Gastrocnemius medialis (tissue), 4 donors: ENCODE data around the gene SEMG1. TPM values are rescaled to one million over a fixed set of nuclear protein-coding genes. Genes with fewer than 3 reads are reported as not detected.

Experiments used
- ATAC-seq, 2 donors: fragments of 150-250 bp; one replicate each; pipeline ENCODE4 v1.9.1; 2016
- DNase-seq, 2 donors: peaks; one replicate each; pipeline ENCODE4 v3.0.0-alpha.2; 2019
- H3K27ac ChIP-seq, 4 donors: fragments of 200-600 bp; sonication (generic); 1 replicate in 1 of 4; 2 replicates in 3 of 4; pipeline ENCODE4 v1.5.1; 2016 to 2018; ENCODE audit warnings: mild to moderate bottlenecking in 2 of 4, moderate library complexity in 1 of 4
- H3K27me3 ChIP-seq, 3 donors: fragments of 200-600 bp; sonication (generic) in 2 of 3; 1 replicate in 1 of 3; 2 replicates in 2 of 3; pipeline versions ENCODE4 v1.5.1 to v1.6.0; 2016 to 2019; ENCODE audit warnings: mild to moderate bottlenecking in 1 of 3, moderate library complexity in 1 of 3
- H3K36me3 ChIP-seq, 2 donors: fragments of 200-600 bp; sonication (generic) in 1 of 2; one replicate each; pipeline ENCODE4 v1.5.1; 2017 to 2018
- H3K4me1 ChIP-seq, 2 donors: fragments of 200-600 bp; sonication (generic) in 1 of 2; one replicate each; pipeline ENCODE4 v1.5.1; 2016 to 2017; ENCODE audit warnings: mild to moderate bottlenecking in 2 of 2
- H3K4me3 ChIP-seq, 4 donors: fragments of 200-600 bp; sonication (generic) in 3 of 4; 1 replicate in 1 of 4; 2 replicates in 3 of 4; pipeline ENCODE4 v1.5.1; 2016 to 2019; ENCODE audit warnings: mild to moderate bottlenecking in 2 of 4
- H3K9me3 ChIP-seq, 3 donors: fragments of 200-600 bp; sonication (generic) in 2 of 3; 1 replicate in 1 of 3; 2 replicates in 2 of 3; pipeline ENCODE4 v1.5.1; 2016 to 2019
- CTCF ChIP-seq, 5 experiments: fragments of 450-650 bp in 3 of 5; fragments of 200-600 bp in 2 of 5; sonication (generic) in 2 of 5; IDR thresholded peaks in 4 of 5; conservative IDR thresholded peaks in 1 of 5; 1 replicate in 4 of 5; 2 replicates in 1 of 5; pipeline ENCODE4 v1.5.1; 2016 to 2019; ENCODE audit warnings: antibody characterized with exemption in 5 of 5, mild to moderate bottlenecking in 3 of 5, moderate library complexity in 3 of 5
- POLR2A ChIP-seq, 2 donors: fragments of 450-650 bp; IDR thresholded peaks; one replicate each; pipeline ENCODE4 v1.6.1; 2017; ENCODE audit warnings: antibody characterized with exemption in 2 of 2, mild to moderate bottlenecking in 2 of 2, moderate library complexity in 2 of 2
- in situ Hi-C, 4 donors: fragments of 200-750 bp; cut with MboI; loops; one replicate each; pipeline versions ENCODE4 v1.15.0 to v1.8.0; 2017; ENCODE audit warnings: low sequenced_read_pairs in 4 of 4
- intact Hi-C: fragments of 100-400 bp; cut with DNase I; formaldehyde crosslinking; loops from one replicate; pipeline ENCODE4 v1.15.1; 2023; ENCODE audit warnings: low total_unique reads
- total RNA-seq, 4 donors: library from RNA; depleted of rRNA; stranded (reverse); fragments of >200 nt; gene quantifications; one replicate each; pipeline versions ENCODE4 v1.1.0 to v1.2.3, GENCODE V29; 2016

Gene SEMG1
- total RNA-seq, 4 donors from 2014 or later = not detected

- H3K4me1 ChIP-seq = no peaks in the 10 kb centered on the region
- DNase-seq (no peak), ATAC-seq (no peak)
- H3K27ac ChIP-seq = no peak overlapping the region
- TF ChIP-seq CTCF (IDR thresholded peaks at IDR 0.05 in 4 of 5, conservative IDR thresholded peaks at IDR 0.05 in 1 of 5) = no peak
- no peak for TF ChIP-seq POLR2A (IDR thresholded peaks at IDR 0.05)
- no peak overlapping the region for H3K4me3 ChIP-seq
- in situ Hi-C loops (no loop called here), intact Hi-C loops (loop anchor here (5.0 kb wide), 1 partner anchor 54 kb away; no protein-coding TSS in a partner anchor)
- H3K36me3 ChIP-seq = no peaks in the 10 kb centered on the region
- H3K9me3 ChIP-seq = no peaks in the 10 kb centered on the region
- no peaks in the 10 kb centered on the region for H3K27me3 ChIP-seq
These were observed 31.3 kb downstream of the SEMG1 start for GRCh38 chr20:45238139-45238538.

GRCh38 chr20:45246109-45246508, 39.3 kb downstream of the SEMG1 start:
- intact Hi-C loops = no loop called here
- H3K27ac ChIP-seq = no peak overlapping the region
- ATAC-seq (no peak), DNase-seq (no peak)
- H3K4me1 ChIP-seq = no peaks in the 10 kb centered on the region
- no peak overlapping the region for H3K4me3 ChIP-seq
- peaks cover 0 to 4% (median 0%) of the 10 kb centered on the region in 3 donors for H3K27me3 ChIP-seq
- no peaks in the 10 kb centered on the region for H3K9me3 ChIP-seq
- in situ Hi-C loops = no loop called here
- TF ChIP-seq CTCF (IDR thresholded peaks at IDR 0.05 in 4 of 5, conservative IDR thresholded peaks at IDR 0.05 in 1 of 5) = no peak
- no peak for TF ChIP-seq POLR2A (IDR thresholded peaks at IDR 0.05)
- no peaks in the 10 kb centered on the region for H3K36me3 ChIP-seq

GRCh38 chr20:45247865-45248264, 41.0 kb downstream of the SEMG1 start:
- ATAC-seq = no peak
- TF ChIP-seq CTCF (IDR thresholded peaks at IDR 0.05 in 4 of 5, conservative IDR thresholded peaks at IDR 0.05 in 1 of 5) = no peak
- TF ChIP-seq POLR2A (IDR thresholded peaks at IDR 0.05) = no peak
- in situ Hi-C loops = no loop called here
- no peaks in the 10 kb centered on the region for H3K36me3 ChIP-seq
- no peak for DNase-seq
- no peaks in the 10 kb centered on the region for H3K4me1 ChIP-seq
- intact Hi-C loops = no loop called here
- H3K27me3 ChIP-seq = peaks cover 0 to 4% (median 0%) of the 10 kb centered on the region in 3 donors
- H3K9me3 ChIP-seq = no peaks in the 10 kb centered on the region
- no peak overlapping the region for H3K27ac ChIP-seq
- no peak overlapping the region for H3K4me3 ChIP-seq

- H3K36me3 ChIP-seq = no peaks in the 10 kb centered on the region
- no peak overlapping the region for H3K27ac ChIP-seq
- in situ Hi-C loops (no loop called here), intact Hi-C loops (no loop called here)
- no peaks in the 10 kb centered on the region for H3K9me3 ChIP-seq
- peaks cover 0 to 4% (median 0%) of the 10 kb centered on the region in 3 donors for H3K27me3 ChIP-seq
- no peak for ATAC-seq
- no peaks in the 10 kb centered on the region for H3K4me1 ChIP-seq
- no peak for DNase-seq
- no peak overlapping the region for H3K4me3 ChIP-seq
- TF ChIP-seq CTCF (IDR thresholded peaks at IDR 0.05 in 4 of 5, conservative IDR thresholded peaks at IDR 0.05 in 1 of 5) = no peak
- TF ChIP-seq POLR2A (IDR thresholded peaks at IDR 0.05) = no peak
These were observed 41.8 kb downstream of the SEMG1 start for GRCh38 chr20:45248609-45249008.
